CD4-positive, alpha-beta memory T cell (primary cell): ENCODE measurements around the gene RBM22. TPM values are rescaled to one million over a fixed set of nuclear protein-coding genes. Genes with fewer than 3 reads are reported as not detected.

Source experiments
- CTCF ChIA-PET: fragments of 350-600 bp; sonication (Branson Sonifier 250); formaldehyde crosslinking; loops from one replicate; lab custom pipeline; 2021; ENCODE audit warnings: inconsistent platforms; ENCODE audit not compliant: partially characterized antibody; lab: Charles Lee
- POLR2A ChIA-PET: fragments of 350-600 bp; sonication (Branson Sonifier 250); formaldehyde crosslinking; loops from one replicate; lab custom pipeline; 2021; ENCODE audit not compliant: partially characterized antibody; lab: Charles Lee
- DNase-seq, 5 donors: peaks; one replicate each; pipeline versions ENCODE4 v3.0.0 to v3.0.0-alpha.2; 2020 to 2022; ENCODE audit warnings: mixed read lengths in 1 of 5
- H3K27ac ChIP-seq: one replicate; pipeline ENCODE4 v1.7.0; 2013; ENCODE audit warnings: low read depth, low read length
- H3K27me3 ChIP-seq: 2 replicates; pipeline ENCODE4 v1.7.0; 2013; ENCODE audit warnings: mild to moderate bottlenecking, low read length, moderate library complexity; ENCODE audit not compliant: insufficient read depth
- H3K36me3 ChIP-seq: 2 replicates; pipeline ENCODE4 v1.7.0; 2013; ENCODE audit warnings: mild to moderate bottlenecking, low read length, moderate library complexity; ENCODE audit not compliant: insufficient read depth
- H3K4me1 ChIP-seq: 2 replicates; pipeline ENCODE4 v1.7.0; 2013; ENCODE audit warnings: mild to moderate bottlenecking, low read length, moderate library complexity; ENCODE audit not compliant: insufficient read depth
- H3K4me3 ChIP-seq, 2 donors: one replicate each; pipeline ENCODE4 v1.7.0; 2013; ENCODE audit warnings: low read length in 2 of 2, mild to moderate bottlenecking in 1 of 2
- H3K9me3 ChIP-seq, 2 donors: one replicate each; pipeline ENCODE4 v1.7.0; 2013; ENCODE audit warnings: low read length in 2 of 2, control low read depth in 1 of 2; ENCODE audit not compliant: control insufficient read depth in 1 of 2
- H3K27ac Mint-ChIP-seq, 7 donors: one replicate each; pipeline ENCODE4 v1.8.0; 2020 to 2021; ENCODE audit warnings: mixed read lengths in 7 of 7, mild to moderate bottlenecking in 6 of 7, inconsistent platforms in 3 of 7, moderate library complexity in 3 of 7
- H3K27me3 Mint-ChIP-seq, 2 donors: one replicate each; pipeline ENCODE4 v1.8.0; 2020 to 2021; ENCODE audit warnings: mixed read lengths in 2 of 2
- H3K36me3 Mint-ChIP-seq, 2 donors: one replicate each; pipeline ENCODE4 v1.8.0; 2020 to 2021; ENCODE audit warnings: mixed read lengths in 2 of 2, inconsistent platforms in 1 of 2, mild to moderate bottlenecking in 1 of 2
- H3K4me1 Mint-ChIP-seq, 4 donors: one replicate each; pipeline ENCODE4 v1.8.0; 2020 to 2021; ENCODE audit warnings: mixed read lengths in 4 of 4, mild to moderate bottlenecking in 1 of 4
- H3K4me3 Mint-ChIP-seq, 8 donors: one replicate each; pipeline ENCODE4 v1.8.0; 2020 to 2021; ENCODE audit warnings: mixed read lengths in 8 of 8, mild to moderate bottlenecking in 7 of 8, moderate library complexity in 6 of 8, inconsistent platforms in 3 of 8
- H3K9me3 Mint-ChIP-seq, 8 donors: one replicate each; pipeline ENCODE4 v1.8.0; 2020 to 2021; ENCODE audit warnings: mixed read lengths in 8 of 8, mild to moderate bottlenecking in 5 of 8, inconsistent platforms in 3 of 8, moderate library complexity in 1 of 8
- intact Hi-C: fragments of 100-400 bp; cut with micrococcal nuclease; formaldehyde crosslinking; loops from one replicate; pipeline ENCODE4 v1.15.1; 2023
- polyA plus RNA-seq, 2 donors: library from polyadenylated mRNA; unstranded; fragments of 300-500 nt; fragmentation: Illumina TruSeq; gene quantifications; one replicate each; pipeline ENCODE4 v1.2.3, GENCODE V29; 2021
- total RNA-seq, 2 experiments: library from RNA; stranded (reverse); gene quantifications; one replicate each; pipeline ENCODE4 v1.2.3, GENCODE V29; 2021

The RBM22 gene
- total and polyA plus RNA-seq, 4 experiments from 2014 or later: 52.4 to 91.2 (median 80.2) TPM

DNA sequence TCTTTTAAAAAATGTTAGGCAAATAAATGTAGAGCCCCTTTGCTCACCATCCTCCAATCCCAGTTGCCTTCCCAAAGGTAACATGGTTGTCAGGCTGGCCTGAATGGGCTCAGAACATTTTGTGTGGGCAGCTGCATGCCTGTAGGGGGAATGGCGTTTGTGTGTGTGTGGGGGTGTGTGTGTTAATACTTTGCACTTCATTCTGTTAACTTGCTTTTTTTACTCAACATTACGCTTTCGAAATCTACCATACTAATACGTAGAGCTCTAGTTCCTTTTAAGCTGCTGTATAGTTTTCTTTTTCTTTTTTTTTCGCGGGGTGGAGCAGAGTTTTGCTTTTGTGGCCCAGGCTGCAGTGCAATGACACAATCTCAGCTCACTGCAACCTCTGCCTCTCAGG, 25.8 kb downstream of the RBM22 start:
- H3K27ac Mint-ChIP-seq: no peak overlapping the region
- H3K4me3 ChIP-seq: no peak overlapping the region
- CTCF ChIA-PET: interaction anchor here (1.1 kb wide), 1 partner anchor 440 kb away, joined by 3 read pairs; no protein-coding TSS in a partner anchor
- no peaks in the 10 kb centered on the region for H3K9me3 ChIP-seq
- H3K9me3 Mint-ChIP-seq: no peaks in the 10 kb centered on the region
- H3K4me1 Mint-ChIP-seq: peaks cover 3 to 17% (median 7%) of the 10 kb centered on the region in 4 donors
- intact Hi-C loops: no loop called here
- POLR2A ChIA-PET: no interaction called here
- no peak for DNase-seq
- no peaks in the 10 kb centered on the region for H3K36me3 ChIP-seq
- H3K4me1 ChIP-seq: peaks cover 18% of the 10 kb centered on the region
- peaks cover 0 to 2% of the 10 kb centered on the region in 2 donors for H3K36me3 Mint-ChIP-seq
- peaks cover 21% of the 10 kb centered on the region for H3K27me3 ChIP-seq
- H3K27me3 Mint-ChIP-seq: peaks cover 5 to 11% of the 10 kb centered on the region in 2 donors
- no peak overlapping the region for H3K4me3 Mint-ChIP-seq
- no peak overlapping the region for H3K27ac ChIP-seq

- Mint-ChIP-seq H3K27me3 (peaks cover 7 to 13% of the 10 kb centered on the region in 2 donors), H3K4me3 (no peak overlapping the region), H3K9me3 (no peaks in the 10 kb centered on the region), H3K4me1 (peaks cover 3 to 17% (median 7%) of the 10 kb centered on the region in 4 donors), H3K36me3 (peaks cover 0 to 2% of the 10 kb centered on the region in 2 donors), H3K27ac (no peak overlapping the region)
- no peak for DNase-seq
- ChIA-PET POLR2A (no interaction called here), CTCF (interaction anchor here (1.1 kb wide), 1 partner anchor 441 kb away, joined by 3 read pairs; no protein-coding TSS in a partner anchor)
- no peak overlapping the region for H3K27ac ChIP-seq
- intact Hi-C loops: no loop called here
- peaks cover 21% of the 10 kb centered on the region for H3K27me3 ChIP-seq
- H3K9me3 ChIP-seq: no peaks in the 10 kb centered on the region
- peaks cover 18% of the 10 kb centered on the region for H3K4me1 ChIP-seq
- H3K36me3 ChIP-seq: no peaks in the 10 kb centered on the region
- H3K4me3 ChIP-seq: no peak overlapping the region
These were observed 26.5 kb downstream of the RBM22 start for GRCh38 chr5:150674341-150674821.

DNA sequence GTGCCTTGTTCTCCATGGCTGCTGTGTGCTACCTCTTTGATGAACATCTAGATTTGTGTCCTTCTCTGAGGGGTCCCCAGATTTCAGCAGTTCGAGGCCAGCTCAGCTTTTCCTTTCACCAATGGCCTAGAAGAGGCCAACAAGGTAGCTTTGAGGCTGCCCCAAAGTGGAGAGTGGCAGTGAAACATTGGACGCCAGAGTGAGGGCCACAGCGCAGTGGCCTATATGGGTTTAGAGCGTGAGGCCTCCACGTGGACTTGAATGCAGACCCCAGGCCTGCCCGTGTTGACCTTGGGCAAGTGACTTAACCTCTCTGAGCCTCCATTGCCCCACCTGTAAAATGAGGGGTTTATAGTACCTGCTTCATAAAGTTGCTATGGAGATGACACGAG, 28.0 kb downstream of the RBM22 start:
- H3K36me3 Mint-ChIP-seq: no peaks in the 10 kb centered on the region
- H3K27ac Mint-ChIP-seq: no peak overlapping the region
- Histone ChIP-seq H3K36me3 (no peaks in the 10 kb centered on the region), H3K27ac (no peak overlapping the region), H3K4me1 (peaks cover 18% of the 10 kb centered on the region), H3K27me3 (peaks cover 28% of the 10 kb centered on the region), H3K9me3 (no peaks in the 10 kb centered on the region), H3K4me3 (no peak overlapping the region)
- peaks cover 3 to 17% (median 7%) of the 10 kb centered on the region in 4 donors for H3K4me1 Mint-ChIP-seq
- DNase-seq: no peak
- POLR2A ChIA-PET: interaction anchor here (1.2 kb wide), 1 partner anchor 28 kb away, joined by 3 read pairs; the partner anchor contains the start of gene RBM22
- peak overlapping the region in 5 of 8 donors; percentile 81 to 86 (median 82) for H3K4me3 Mint-ChIP-seq
- no peaks in the 10 kb centered on the region for H3K9me3 Mint-ChIP-seq
- H3K27me3 Mint-ChIP-seq: peaks cover 8 to 14% of the 10 kb centered on the region in 2 donors
- intact Hi-C loops: no loop called here
- CTCF ChIA-PET: interaction anchor here (0.7 kb wide), 1 partner anchor 9 kb away, joined by 4 read pairs; no protein-coding TSS in a partner anchor

GRCh38 chr5:150672237-150672883, 28.5 kb downstream of the RBM22 start:
- Histone ChIP-seq H3K4me1 (peaks cover 18% of the 10 kb centered on the region), H3K9me3 (no peaks in the 10 kb centered on the region), H3K27me3 (peaks cover 28% of the 10 kb centered on the region), H3K36me3 (no peaks in the 10 kb centered on the region), H3K27ac (no peak overlapping the region), H3K4me3 (peak overlapping the region; percentile 23 to 52)
- ChIA-PET CTCF (interaction anchor here (0.7 to 1.1 kb wide), 2 partner anchors 9 to 174 kb away, joined by 3 to 4 read pairs; no protein-coding TSS in a partner anchor), POLR2A (interaction anchor here (1.2 kb wide), 1 partner anchor 29 kb away, joined by 3 read pairs; the partner anchor contains the start of gene RBM22)
- peaks cover 3 to 17% (median 7%) of the 10 kb centered on the region in 4 donors for H3K4me1 Mint-ChIP-seq
- intact Hi-C loops: no loop called here
- H3K4me3 Mint-ChIP-seq: peak overlapping the region; percentile 81 to 86 (median 83)
- no peaks in the 10 kb centered on the region for H3K9me3 Mint-ChIP-seq
- peak overlapping the region in 1 of 7 donors; percentile 45 for H3K27ac Mint-ChIP-seq
- peak in 1 of 5 donors; percentile 16 for DNase-seq
- peaks cover 8 to 14% of the 10 kb centered on the region in 2 donors for H3K27me3 Mint-ChIP-seq
- H3K36me3 Mint-ChIP-seq: no peaks in the 10 kb centered on the region

DNA sequence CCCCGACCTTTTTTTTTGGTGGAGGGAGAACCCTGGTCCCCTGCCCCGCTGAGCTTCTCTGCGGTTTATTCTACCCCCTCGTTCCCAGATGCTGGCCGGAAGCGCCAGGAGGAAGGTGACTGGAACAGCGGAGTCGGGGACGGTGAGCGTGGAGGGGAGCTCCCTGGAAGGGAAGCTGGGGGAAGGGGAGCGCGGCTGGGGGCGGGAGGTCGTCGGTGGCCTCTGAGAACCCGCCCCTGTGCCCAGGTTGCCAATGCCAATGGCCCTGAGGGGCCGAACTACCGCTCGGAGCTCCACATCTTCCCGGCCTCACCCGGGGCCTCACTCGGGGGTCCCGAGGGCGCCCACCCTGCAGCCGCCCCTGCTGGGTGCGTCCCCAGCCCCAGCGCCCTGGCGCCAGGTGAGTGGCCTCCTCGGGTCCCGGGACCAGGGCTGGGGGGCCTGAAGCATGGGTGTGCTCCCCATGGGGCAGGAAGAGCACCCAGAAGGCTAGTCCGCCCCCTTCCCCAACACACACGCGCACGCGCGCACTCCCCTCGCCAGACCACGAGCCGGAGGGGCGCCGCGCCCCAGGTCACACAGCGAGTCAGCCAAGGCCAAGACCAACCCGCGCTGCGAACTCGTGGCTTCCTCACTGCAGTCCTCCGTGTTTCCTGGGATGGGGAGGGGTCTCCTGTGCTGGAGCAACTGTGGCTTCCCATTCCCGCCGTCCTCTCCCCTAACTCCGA, 29.2 kb downstream of the RBM22 start:
- peaks cover 18% of the 10 kb centered on the region for H3K4me1 ChIP-seq
- peaks cover 3 to 17% (median 7%) of the 10 kb centered on the region in 4 donors for H3K4me1 Mint-ChIP-seq
- H3K36me3 ChIP-seq: no peaks in the 10 kb centered on the region
- CTCF ChIA-PET: interaction anchor here (1.1 kb wide), 1 partner anchor 175 kb away, joined by 3 read pairs; no protein-coding TSS in a partner anchor
- peak overlapping the region; percentile 81 to 86 (median 83) for H3K4me3 Mint-ChIP-seq
- no peaks in the 10 kb centered on the region for H3K9me3 Mint-ChIP-seq
- H3K27me3 ChIP-seq: peaks cover 28% of the 10 kb centered on the region
- H3K36me3 Mint-ChIP-seq: no peaks in the 10 kb centered on the region
- no peak overlapping the region for H3K27ac Mint-ChIP-seq
- H3K4me3 ChIP-seq: peak overlapping the region; percentile 23 to 52
- H3K27ac ChIP-seq: no peak overlapping the region
- POLR2A ChIA-PET: interaction anchor here (1.1 kb wide), 2 partner anchors 15 to 106 kb away, joined by 3 read pairs; no protein-coding TSS in a partner anchor
- DNase-seq: peak in 1 of 5 donors; percentile 14
- peaks cover 8 to 14% of the 10 kb centered on the region in 2 donors for H3K27me3 Mint-ChIP-seq
- no peaks in the 10 kb centered on the region for H3K9me3 ChIP-seq
- intact Hi-C loops: no loop called here

DNA sequence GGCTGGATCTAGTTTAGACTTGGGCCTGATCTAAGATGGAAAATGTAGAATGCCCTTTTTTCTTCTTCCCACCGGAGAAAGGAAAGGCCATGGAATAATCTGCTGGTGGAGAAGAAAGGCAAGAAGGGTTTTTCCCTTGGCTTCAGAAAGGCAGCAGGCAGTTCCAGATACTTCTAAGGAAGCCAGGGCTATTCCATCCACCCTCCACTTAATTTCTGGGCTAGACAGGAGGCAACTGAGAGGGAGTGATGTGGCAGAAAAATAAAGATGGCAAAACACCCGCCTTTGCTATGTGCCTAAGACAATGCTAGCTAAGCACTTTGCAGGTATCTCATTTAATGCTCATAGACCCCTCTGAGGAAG, 29.9 kb downstream of the RBM22 start:
- peaks cover 28% of the 10 kb centered on the region for H3K27me3 ChIP-seq
- no peaks in the 10 kb centered on the region for H3K9me3 ChIP-seq
- Mint-ChIP-seq H3K4me1 (peaks cover 3 to 17% (median 7%) of the 10 kb centered on the region in 4 donors), H3K4me3 (peak overlapping the region; percentile 42 to 80 (median 68)), H3K27ac (peak overlapping the region in 1 of 7 donors; percentile 31), H3K36me3 (no peaks in the 10 kb centered on the region), H3K9me3 (no peaks in the 10 kb centered on the region), H3K27me3 (peaks cover 8 to 14% of the 10 kb centered on the region in 2 donors)
- peaks cover 18% of the 10 kb centered on the region for H3K4me1 ChIP-seq
- ChIA-PET POLR2A (interaction anchor here (1.1 kb wide), 2 partner anchors 14 to 107 kb away, joined by 3 read pairs; no protein-coding TSS in a partner anchor), CTCF (interaction anchor here (1.1 kb wide), 1 partner anchor 176 kb away, joined by 3 read pairs; no protein-coding TSS in a partner anchor)
- H3K27ac ChIP-seq: no peak overlapping the region
- DNase-seq: no peak
- H3K36me3 ChIP-seq: no peaks in the 10 kb centered on the region
- intact Hi-C loops: no loop called here
- H3K4me3 ChIP-seq: no peak overlapping the region
